HepG2 (cell line): ENCODE data around the gene TMUB1. TPM values are rescaled to one million over a fixed set of nuclear protein-coding genes. Genes with fewer than 3 reads are reported as not detected.

Experiments used
- DMTF1 ChIP-seq: sonication (generic); formaldehyde crosslinking; IDR thresholded peaks from 2 replicates; pipeline ENCODE4 v1.4.0; 2020; ENCODE audit warnings: mild to moderate bottlenecking, missing genetic modification reagents
- E2F1 ChIP-seq: sonication (generic); formaldehyde crosslinking; IDR thresholded peaks from 2 replicates; pipeline ENCODE4 v1.5.0; 2020; ENCODE audit warnings: missing genetic modification reagents
- RAD21 ChIP-seq: fragments of 450-650 bp; formaldehyde crosslinking; IDR thresholded peaks from 2 replicates; pipeline ENCODE4 v1.5.0; 2020; ENCODE audit warnings: mild to moderate bottlenecking
- RFX5 ChIP-seq: IDR thresholded peaks from 2 replicates; pipeline ENCODE4 v1.6.1; 2011; ENCODE audit warnings: low read depth, low read length, improper control_type of control experiment
- ZNF446 ChIP-seq: sonication (generic); formaldehyde crosslinking; IDR thresholded peaks from 2 replicates; pipeline ENCODE4 v1.5.0; 2020; ENCODE audit warnings: mild to moderate bottlenecking, missing genetic modification reagents
- polyA plus RNA-seq, 8 experiments: library from polyadenylated mRNA; depleted of rRNA in 3 of 8; stranded (reverse) in 7 of 8; unstranded in 1 of 8; fragments of >200 nt; fragmentation: Illumina TruSeq in 4 of 8; extraction: Trizol in 4 of 8; gene quantifications; 2 replicates each; pipeline versions ENCODE4 v1.2.1 to v1.2.3, GENCODE V29; 2011 to 2016; ENCODE audit warnings: low read depth in 4 of 8, missing spikeins in 1 of 8, mixed read lengths in 1 of 8; ENCODE audit not compliant: insufficient read depth in 1 of 8
- total RNA-seq, 5 experiments: library from RNA; depleted of rRNA; stranded (reverse); fragments of >200 nt; fragmentation: Illumina TruSeq; extraction: Trizol; gene quantifications; 2 replicates each; pipeline ENCODE4 v1.2.3, GENCODE V29; 2016; ENCODE audit warnings: low read depth in 1 of 5
- TF ChIP-seq, protein P1 (sequence below): IDR thresholded peaks from 2 replicates; pipeline ENCODE4 v1.6.1; 2016
- TF ChIP-seq, protein P2 (sequence below): sonication (generic); formaldehyde crosslinking; IDR thresholded peaks from 2 replicates; pipeline ENCODE4 v1.5.0; 2020; ENCODE audit warnings: missing genetic modification reagents, mild to moderate bottlenecking, borderline replicate concordance
- TF ChIP-seq, protein P3 (sequence below), 2 experiments: sonication (generic) in 1 of 2; formaldehyde crosslinking in 1 of 2; IDR thresholded peaks; 2 replicates each; pipeline versions ENCODE4 v1.6.1 to v1.9.0; 2014 to 2022; ENCODE audit warnings: antibody characterized with exemption in 1 of 2, borderline replicate concordance in 1 of 2, inconsistent platforms in 1 of 2, low read depth in 1 of 2, missing genetic modification reagents in 1 of 2

Gene TMUB1
- total and polyA plus RNA-seq, 2 of the 13 experiments (the other 11 are each of a cell fraction or from before 2014, with no cell fraction given) = 44.8 to 51.6 TPM

GRCh38 chr7:151057989-151058780 lies 25.1 kb downstream of the TMUB1 start (continued):
- TF ChIP-seq, protein P1, sequence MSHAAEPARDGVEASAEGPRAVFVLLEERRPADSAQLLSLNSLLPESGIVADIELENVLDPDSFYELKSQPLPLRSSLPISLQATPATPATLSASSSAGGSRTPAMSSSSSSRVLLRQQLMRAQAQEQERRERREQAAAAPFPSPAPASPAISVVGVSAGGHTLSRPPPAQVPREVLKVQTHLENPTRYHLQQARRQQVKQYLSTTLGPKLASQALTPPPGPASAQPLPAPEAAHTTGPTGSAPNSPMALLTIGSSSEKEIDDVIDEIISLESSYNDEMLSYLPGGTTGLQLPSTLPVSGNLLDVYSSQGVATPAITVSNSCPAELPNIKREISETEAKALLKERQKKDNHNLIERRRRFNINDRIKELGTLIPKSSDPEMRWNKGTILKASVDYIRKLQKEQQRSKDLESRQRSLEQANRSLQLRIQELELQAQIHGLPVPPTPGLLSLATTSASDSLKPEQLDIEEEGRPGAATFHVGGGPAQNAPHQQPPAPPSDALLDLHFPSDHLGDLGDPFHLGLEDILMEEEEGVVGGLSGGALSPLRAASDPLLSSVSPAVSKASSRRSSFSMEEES (CRISPR knock-in tag) = no peak; the same call in 1 of the 2 replicates
- TF ChIP-seq E2F1 (CRISPR knock-in tag) (peak; percentile 90), ZNF446 (CRISPR knock-in tag) (no peak), RAD21 (no peak), DMTF1 (no peak), RFX5 (no peak)
- TF ChIP-seq, protein P2, sequence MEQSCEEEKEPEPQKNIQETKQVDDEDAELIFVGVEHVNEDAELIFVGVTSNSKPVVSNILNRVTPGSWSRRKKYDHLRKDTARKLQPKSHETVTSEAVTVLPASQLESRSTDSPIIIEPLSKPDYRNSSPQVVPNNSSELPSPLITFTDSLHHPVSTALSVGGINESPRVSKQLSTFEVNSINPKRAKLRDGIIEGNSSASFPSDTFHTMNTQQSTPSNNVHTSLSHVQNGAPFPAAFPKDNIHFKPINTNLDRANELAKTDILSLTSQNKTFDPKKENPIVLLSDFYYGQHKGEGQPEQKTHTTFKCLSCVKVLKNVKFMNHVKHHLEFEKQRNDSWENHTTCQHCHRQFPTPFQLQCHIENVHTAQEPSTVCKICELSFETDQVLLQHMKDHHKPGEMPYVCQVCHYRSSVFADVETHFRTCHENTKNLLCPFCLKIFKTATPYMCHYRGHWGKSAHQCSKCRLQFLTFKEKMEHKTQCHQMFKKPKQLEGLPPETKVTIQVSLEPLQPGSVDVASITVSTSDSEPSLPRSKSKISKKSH = no peak
- TF ChIP-seq, protein P3, sequence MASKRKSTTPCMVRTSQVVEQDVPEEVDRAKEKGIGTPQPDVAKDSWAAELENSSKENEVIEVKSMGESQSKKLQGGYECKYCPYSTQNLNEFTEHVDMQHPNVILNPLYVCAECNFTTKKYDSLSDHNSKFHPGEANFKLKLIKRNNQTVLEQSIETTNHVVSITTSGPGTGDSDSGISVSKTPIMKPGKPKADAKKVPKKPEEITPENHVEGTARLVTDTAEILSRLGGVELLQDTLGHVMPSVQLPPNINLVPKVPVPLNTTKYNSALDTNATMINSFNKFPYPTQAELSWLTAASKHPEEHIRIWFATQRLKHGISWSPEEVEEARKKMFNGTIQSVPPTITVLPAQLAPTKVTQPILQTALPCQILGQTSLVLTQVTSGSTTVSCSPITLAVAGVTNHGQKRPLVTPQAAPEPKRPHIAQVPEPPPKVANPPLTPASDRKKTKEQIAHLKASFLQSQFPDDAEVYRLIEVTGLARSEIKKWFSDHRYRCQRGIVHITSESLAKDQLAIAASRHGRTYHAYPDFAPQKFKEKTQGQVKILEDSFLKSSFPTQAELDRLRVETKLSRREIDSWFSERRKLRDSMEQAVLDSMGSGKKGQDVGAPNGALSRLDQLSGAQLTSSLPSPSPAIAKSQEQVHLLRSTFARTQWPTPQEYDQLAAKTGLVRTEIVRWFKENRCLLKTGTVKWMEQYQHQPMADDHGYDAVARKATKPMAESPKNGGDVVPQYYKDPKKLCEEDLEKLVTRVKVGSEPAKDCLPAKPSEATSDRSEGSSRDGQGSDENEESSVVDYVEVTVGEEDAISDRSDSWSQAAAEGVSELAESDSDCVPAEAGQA (IDR thresholded peaks at IDR 0.05; ENCODE audit: low read depth) = peak; percentile 65
- TF ChIP-seq, protein P3 (CRISPR knock-in tag; IDR thresholded peaks at IDR 0.05; ENCODE audit: borderline replicate concordance) = 0 out of 2 replicates have a peak, but pooled peaks have one; percentile 44
